Coronary artery (tissue), 2 donors: ENCODE measurements around the gene MTMR6.

Experiments
- DNase-seq: peaks from one replicate; pipeline ENCODE4 v3.0.0-alpha.2; 2017; ENCODE audit warnings: low spot score
- H3K27ac ChIP-seq, 2 donors: fragments of 200-600 bp; sonication (generic); one replicate each; pipeline ENCODE4 v1.5.1; 2016 to 2019
- H3K4me3 ChIP-seq: fragments of 200-600 bp; sonication (generic); 2 replicates; pipeline ENCODE4 v1.5.1; 2016; ENCODE audit warnings: mild to moderate bottlenecking, moderate library complexity
- TF ChIP-seq, protein P1 (sequence below): fragments of 200-600 bp; sonication (generic); IDR thresholded peaks from one replicate; pipeline ENCODE4 v1.5.1; 2019; ENCODE audit warnings: antibody characterized with exemption

Gene MTMR6

DNA sequence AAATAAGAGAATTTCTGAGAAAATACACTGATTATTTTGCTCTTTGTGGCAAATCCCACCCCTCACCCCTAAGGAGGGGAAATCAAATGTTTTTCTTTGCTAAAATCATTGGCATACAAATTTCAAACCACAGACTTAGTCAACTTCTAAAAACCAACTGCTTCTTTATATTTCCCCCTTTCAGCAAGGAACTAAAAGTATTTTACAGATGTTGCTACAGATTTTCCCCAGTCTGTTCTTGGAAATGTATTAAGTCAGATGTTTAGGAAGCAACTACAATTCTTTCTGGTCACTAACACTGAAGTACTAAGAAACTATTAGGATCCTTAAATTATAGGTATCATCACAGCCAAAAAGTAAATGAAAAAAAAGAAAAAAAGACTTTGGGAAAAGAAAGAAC is 6.9 kb downstream of the MTMR6 start:
- Histone ChIP-seq H3K27ac (no peak overlapping the region), H3K4me3 (no peak overlapping the region)
- TF ChIP-seq, protein P1, sequence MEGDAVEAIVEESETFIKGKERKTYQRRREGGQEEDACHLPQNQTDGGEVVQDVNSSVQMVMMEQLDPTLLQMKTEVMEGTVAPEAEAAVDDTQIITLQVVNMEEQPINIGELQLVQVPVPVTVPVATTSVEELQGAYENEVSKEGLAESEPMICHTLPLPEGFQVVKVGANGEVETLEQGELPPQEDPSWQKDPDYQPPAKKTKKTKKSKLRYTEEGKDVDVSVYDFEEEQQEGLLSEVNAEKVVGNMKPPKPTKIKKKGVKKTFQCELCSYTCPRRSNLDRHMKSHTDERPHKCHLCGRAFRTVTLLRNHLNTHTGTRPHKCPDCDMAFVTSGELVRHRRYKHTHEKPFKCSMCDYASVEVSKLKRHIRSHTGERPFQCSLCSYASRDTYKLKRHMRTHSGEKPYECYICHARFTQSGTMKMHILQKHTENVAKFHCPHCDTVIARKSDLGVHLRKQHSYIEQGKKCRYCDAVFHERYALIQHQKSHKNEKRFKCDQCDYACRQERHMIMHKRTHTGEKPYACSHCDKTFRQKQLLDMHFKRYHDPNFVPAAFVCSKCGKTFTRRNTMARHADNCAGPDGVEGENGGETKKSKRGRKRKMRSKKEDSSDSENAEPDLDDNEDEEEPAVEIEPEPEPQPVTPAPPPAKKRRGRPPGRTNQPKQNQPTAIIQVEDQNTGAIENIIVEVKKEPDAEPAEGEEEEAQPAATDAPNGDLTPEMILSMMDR, result no peak
- DNase-seq, result no peak

GRCh38 chr13:25276748-25277147 is 10.5 kb downstream of the MTMR6 start:
- no peak overlapping the region for H3K27ac ChIP-seq
- TF ChIP-seq, protein P1, result no peak
- DNase-seq, result no peak
- no peak overlapping the region for H3K4me3 ChIP-seq

DNA sequence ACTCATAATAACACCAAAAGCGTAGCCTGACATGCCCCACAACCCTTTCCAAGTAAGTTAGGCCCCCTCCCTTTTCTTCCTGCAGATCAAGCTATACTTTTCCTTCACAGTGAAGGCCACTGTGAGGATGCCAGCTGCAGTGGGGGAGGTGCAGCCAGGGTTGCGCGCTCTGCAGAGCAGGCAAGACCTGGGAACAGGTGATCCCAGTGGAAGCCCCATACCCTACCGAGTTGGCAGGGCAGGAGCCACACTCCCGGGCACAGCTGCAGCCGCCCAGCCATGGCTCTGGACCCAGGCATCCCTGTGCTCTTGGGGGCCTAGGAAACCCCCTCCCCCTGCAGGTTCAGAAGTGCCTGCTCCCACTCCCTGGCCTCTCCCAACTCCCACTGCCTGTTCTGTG is 18.7 kb downstream of the MTMR6 start:
- Histone ChIP-seq H3K27ac (no peak overlapping the region), H3K4me3 (no peak overlapping the region)
- TF ChIP-seq, protein P1, result no peak
- DNase-seq, result no peak

- DNase-seq, result no peak
- TF ChIP-seq, protein P1, result no peak
- Histone ChIP-seq H3K27ac (no peak overlapping the region), H3K4me3 (no peak overlapping the region)
Measured at GRCh38 chr13:25267715-25268114, 19.6 kb downstream of the MTMR6 start.

- no peak overlapping the region for H3K27ac ChIP-seq
- TF ChIP-seq, protein P1, result no peak
- no peak for DNase-seq
Measured at GRCh38 chr13:25266706-25267105, 20.6 kb downstream of the MTMR6 start.

GRCh38 chr13:25262261-25262660 is 25.0 kb downstream of the MTMR6 start:
- H3K4me3 ChIP-seq, result no peak overlapping the region
- no peak for DNase-seq
- no peak overlapping the region for H3K27ac ChIP-seq
- TF ChIP-seq, protein P1, result no peak

More at GRCh38 chr13:25266706-25267105, 20.6 kb downstream of the MTMR6 start:
- no peak overlapping the region for H3K4me3 ChIP-seq

GRCh38 chr13:25253702-25254101 is 33.6 kb downstream of the MTMR6 start:
- TF ChIP-seq, protein P1, result no peak
- no peak for DNase-seq
- Histone ChIP-seq H3K4me3 (no peak overlapping the region), H3K27ac (no peak overlapping the region)
